B cell (primary cell): ENCODE measurements around the gene CSF1. TPM values are rescaled to one million over a fixed set of nuclear protein-coding genes. Genes with fewer than 3 reads are reported as not detected.

Experiments used
- ATAC-seq: fragments of 200-7000 bp; cut with Tn5 transposase; one replicate; pipeline ENCODE4 v1.10.0; 2021; ENCODE audit warnings: low read depth, mild to moderate bottlenecking, moderate number of reproducible peaks, moderate library complexity
- CTCF ChIA-PET: fragments of 350-600 bp; sonication (Branson Sonifier 250); formaldehyde crosslinking; loops from one replicate; lab custom pipeline; 2021; ENCODE audit warnings: antibody characterized with exemption, inconsistent platforms; lab: Charles Lee
- POLR2A ChIA-PET: fragments of 350-600 bp; sonication (Branson Sonifier 250); formaldehyde crosslinking; loops from one replicate; lab custom pipeline; 2021; ENCODE audit warnings: antibody characterized with exemption; lab: Charles Lee
- DNase-seq: peaks from one replicate; pipeline ENCODE4 v3.0.0; 2013
- H2AFZ ChIP-seq: 2 replicates; pipeline ENCODE4 v1.6.1; 2012; ENCODE audit warnings: mild to moderate bottlenecking, low read depth, low read length; ENCODE audit not compliant: insufficient read depth, poor library complexity, severe bottlenecking
- H3K27ac ChIP-seq, 2 donors: 1 replicate in 1 of 2; 2 replicates in 1 of 2; pipeline ENCODE4 v1.5.1; 2012 to 2013; ENCODE audit warnings: low read length in 2 of 2, mild to moderate bottlenecking in 2 of 2, moderate library complexity in 1 of 2
- H3K27me3 ChIP-seq, 4 experiments: fragments of 200-600 bp in 1 of 4; sonication (generic) in 1 of 4; replicated peaks in 1 of 4; 1 replicate in 2 of 4; 2 replicates in 2 of 4; pipeline versions ENCODE4 v1.6.1 to v1.7.0; 2013 to 2016; ENCODE audit warnings: low read length in 3 of 4, mild to moderate bottlenecking in 2 of 4, mixed read lengths in 1 of 4, moderate library complexity in 1 of 4; ENCODE audit not compliant: insufficient read depth in 4 of 4, control insufficient read depth in 3 of 4; ENCODE audit errors: control extremely low read depth in 1 of 4
- H3K36me3 ChIP-seq, 2 experiments: replicated peaks in 1 of 2; 1 replicate in 1 of 2; 2 replicates in 1 of 2; pipeline versions ENCODE4 v1.6.1 to v1.7.1; 2013; ENCODE audit warnings: low read length in 1 of 2; ENCODE audit not compliant: insufficient read depth in 2 of 2, control insufficient read depth in 1 of 2; ENCODE audit errors: control extremely low read depth in 1 of 2, extremely low read depth in 1 of 2
- H3K4me1 ChIP-seq, 2 donors: fragments of 200-600 bp in 1 of 2; sonication (generic) in 1 of 2; 1 replicate in 1 of 2; 2 replicates in 1 of 2; pipeline versions ENCODE4 v1.5.1 to v1.6.1; 2013 to 2017; ENCODE audit warnings: low read length in 2 of 2; ENCODE audit not compliant: control insufficient read depth in 2 of 2, insufficient read depth in 2 of 2
- H3K4me2 ChIP-seq: replicated peaks from 2 replicates; pipeline ENCODE3; 2012; ENCODE audit warnings: mild to moderate bottlenecking, low read depth, low read length; ENCODE audit not compliant: poor library complexity, severe bottlenecking
- H3K4me3 ChIP-seq, 5 experiments: fragments of 200-600 bp in 1 of 5; sonication (generic) in 1 of 5; 1 replicate in 3 of 5; 2 replicates in 2 of 5; pipeline versions ENCODE4 v1.5.1 to v1.7.0; 2011 to 2016; ENCODE audit warnings: low read length in 4 of 5, mild to moderate bottlenecking in 4 of 5, low read depth in 2 of 5, control low read depth in 1 of 5, moderate library complexity in 1 of 5; ENCODE audit not compliant: insufficient read depth in 1 of 5; ENCODE audit errors: control extremely low read depth in 1 of 5, extremely low read depth in 1 of 5
- H3K79me2 ChIP-seq: fragments of 200-600 bp; sonication (generic); one replicate; pipeline ENCODE4 v1.6.0; 2016; ENCODE audit warnings: low read length; ENCODE audit not compliant: control insufficient read depth, insufficient read depth
- H3K9ac ChIP-seq: fragments of 200-600 bp; sonication (generic); 2 replicates; pipeline ENCODE4 v1.6.1; 2017; ENCODE audit warnings: mild to moderate bottlenecking, low read length, moderate library complexity
- H3K9me3 ChIP-seq, 3 donors: one replicate each; pipeline versions ENCODE4 v1.6.1 to v1.7.1; 2013; ENCODE audit warnings: low read length in 2 of 3; ENCODE audit not compliant: control insufficient read depth in 2 of 3, insufficient read depth in 1 of 3; ENCODE audit errors: control extremely low read depth in 1 of 3
- H4K20me1 ChIP-seq: 2 replicates; pipeline ENCODE4 v1.6.0; 2012; ENCODE audit warnings: mild to moderate bottlenecking, low read length; ENCODE audit not compliant: insufficient read depth, control insufficient read depth, poor library complexity, severe bottlenecking
- H3K27ac Mint-ChIP-seq: one replicate; pipeline ENCODE4 v1.8.0; 2021; ENCODE audit warnings: mixed read lengths
- H3K27me3 Mint-ChIP-seq: one replicate; pipeline ENCODE4 v1.8.0; 2021; ENCODE audit warnings: mixed read lengths
- H3K4me1 Mint-ChIP-seq: one replicate; pipeline ENCODE4 v1.8.0; 2021; ENCODE audit warnings: mixed read lengths
- H3K4me3 Mint-ChIP-seq: one replicate; pipeline ENCODE4 v1.8.0; 2021; ENCODE audit warnings: mixed read lengths
- H3K9me3 Mint-ChIP-seq: one replicate; pipeline ENCODE4 v1.8.0; 2022; ENCODE audit warnings: mixed read lengths; ENCODE audit not compliant: insufficient read depth
- EZH2 ChIP-seq: IDR thresholded peaks from 2 replicates; pipeline ENCODE4 v1.6.1; 2012; ENCODE audit warnings: borderline replicate concordance, low read depth, mild to moderate bottlenecking, moderate library complexity, low read length; ENCODE audit not compliant: insufficient read depth, poor library complexity, severe bottlenecking
- WGBS: methylation state at CpG from one replicate; pipeline ENCODE4 v1.1.5; 2013; ENCODE audit warnings: missing lambda C conversion rate; ENCODE audit not compliant: insufficient coverage; 5-methylcytosine and 5-hydroxymethylcytosine counted together
- intact Hi-C: fragments of 100-400 bp; cut with micrococcal nuclease; formaldehyde crosslinking; loops from one replicate; pipeline ENCODE4 v1.10.0; 2022
- polyA plus RNA-seq: library from polyadenylated mRNA; depleted of rRNA; stranded (reverse); fragments of >200 nt; gene quantifications from 2 replicates; pipeline ENCODE4 v1.2.3, GENCODE V29; 2012
- total RNA-seq, 2 donors: library from RNA; stranded (reverse); fragments of 120-200 nt in 1 of 2; gene quantifications; 1 replicate in 1 of 2; 2 replicates in 1 of 2; pipeline versions ENCODE4 v1.2.3 to v1.2.4, GENCODE V29; 2013 to 2022
- TF ChIP-seq, protein P1 (sequence below): fragments of 200-600 bp; IDR thresholded peaks from one replicate; pipeline ENCODE4 v1.8.0; 2022; ENCODE audit warnings: antibody characterized with exemption, mild to moderate bottlenecking

Gene CSF1
- total and polyA plus RNA-seq, 2 donors (not counting 1 experiment from before 2014, with no cell fraction given) = 0.55 to 4.2 TPM

DNA sequence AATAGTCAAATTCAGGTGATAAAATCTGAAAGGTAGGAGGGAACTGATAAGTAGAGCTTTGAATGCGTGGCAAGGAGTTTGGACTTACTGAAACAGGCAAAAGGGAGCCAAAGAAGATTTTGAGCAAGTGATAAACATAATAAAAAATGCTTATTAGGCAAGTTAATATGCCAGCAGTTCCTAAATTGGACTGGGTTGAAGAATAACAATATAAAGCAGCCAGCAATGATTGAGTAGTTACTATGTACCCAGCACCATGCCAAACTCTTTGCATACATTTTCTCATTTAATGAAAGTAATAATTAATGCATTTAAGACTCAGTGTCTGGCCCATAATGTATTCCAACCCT, 50.1 kb downstream of the CSF1 start:
- Mint-ChIP-seq H3K27me3 (peaks cover 39% of the 10 kb centered on the region), H3K27ac (no peak overlapping the region), H3K4me3 (no peak overlapping the region), H3K9me3 (no peaks in the 10 kb centered on the region), H3K4me1 (no peaks in the 10 kb centered on the region)
- intact Hi-C loops = no loop called here
- Histone ChIP-seq H3K27ac (no peak overlapping the region), H3K9ac (no peak overlapping the region), H3K36me3 (no peaks in the 10 kb centered on the region), H3K4me3 (no peak overlapping the region), H3K4me1 (no peaks in the 10 kb centered on the region), H4K20me1 (no peaks in the 10 kb centered on the region), H3K79me2 (no peaks in the 10 kb centered on the region), H2AFZ (no peak overlapping the region), H3K27me3 (peaks cover 0 to 6% (median 2%) of the 10 kb centered on the region in 4 experiments), H3K4me2 (no peak overlapping the region), H3K9me3 (peaks cover 0 to 1% (median 0%) of the 10 kb centered on the region in 3 donors)
- TF ChIP-seq EZH2 = no peak
- TF ChIP-seq, protein P1, sequence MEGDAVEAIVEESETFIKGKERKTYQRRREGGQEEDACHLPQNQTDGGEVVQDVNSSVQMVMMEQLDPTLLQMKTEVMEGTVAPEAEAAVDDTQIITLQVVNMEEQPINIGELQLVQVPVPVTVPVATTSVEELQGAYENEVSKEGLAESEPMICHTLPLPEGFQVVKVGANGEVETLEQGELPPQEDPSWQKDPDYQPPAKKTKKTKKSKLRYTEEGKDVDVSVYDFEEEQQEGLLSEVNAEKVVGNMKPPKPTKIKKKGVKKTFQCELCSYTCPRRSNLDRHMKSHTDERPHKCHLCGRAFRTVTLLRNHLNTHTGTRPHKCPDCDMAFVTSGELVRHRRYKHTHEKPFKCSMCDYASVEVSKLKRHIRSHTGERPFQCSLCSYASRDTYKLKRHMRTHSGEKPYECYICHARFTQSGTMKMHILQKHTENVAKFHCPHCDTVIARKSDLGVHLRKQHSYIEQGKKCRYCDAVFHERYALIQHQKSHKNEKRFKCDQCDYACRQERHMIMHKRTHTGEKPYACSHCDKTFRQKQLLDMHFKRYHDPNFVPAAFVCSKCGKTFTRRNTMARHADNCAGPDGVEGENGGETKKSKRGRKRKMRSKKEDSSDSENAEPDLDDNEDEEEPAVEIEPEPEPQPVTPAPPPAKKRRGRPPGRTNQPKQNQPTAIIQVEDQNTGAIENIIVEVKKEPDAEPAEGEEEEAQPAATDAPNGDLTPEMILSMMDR = no peak
- no peak for DNase-seq
- ATAC-seq = no peak
- WGBS = no CpG with 5 or more reads among the region's 1 CpG
- ChIA-PET POLR2A (no interaction called here), CTCF (interaction anchor here (0.7 to 1.2 kb wide), 2 partner anchors 14 to 144 kb away, joined by 3 read pairs; no protein-coding TSS in a partner anchor)

DNA sequence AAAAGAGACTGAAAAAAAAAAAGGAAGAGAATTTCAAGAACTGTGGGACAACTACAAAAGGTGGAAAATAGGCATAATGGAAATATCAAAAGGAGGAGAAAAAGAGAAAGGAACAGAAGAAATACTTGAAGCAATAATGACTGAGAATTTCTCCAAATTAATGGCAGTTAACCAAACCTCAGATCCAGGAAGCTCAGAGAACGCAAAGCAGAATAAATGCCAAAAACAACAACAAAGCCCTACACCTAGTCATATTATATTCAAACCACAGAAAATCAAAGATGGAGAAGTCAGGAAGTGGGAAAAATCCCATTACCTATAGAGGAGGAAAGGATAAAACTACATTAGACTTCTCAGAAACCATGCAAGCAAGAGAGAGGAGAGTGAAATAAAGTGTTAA, 53.2 kb downstream of the CSF1 start:
- Histone ChIP-seq H3K4me2 (no peak overlapping the region), H3K27me3 (peaks cover 0 to 4% (median 2%) of the 10 kb centered on the region in 4 experiments), H3K36me3 (no peaks in the 10 kb centered on the region), H3K4me3 (no peak overlapping the region), H3K27ac (no peak overlapping the region), H3K9me3 (peaks cover 0 to 2% (median 0%) of the 10 kb centered on the region in 3 donors), H3K9ac (no peak overlapping the region), H4K20me1 (no peaks in the 10 kb centered on the region), H3K79me2 (no peaks in the 10 kb centered on the region), H3K4me1 (no peaks in the 10 kb centered on the region), H2AFZ (no peak overlapping the region)
- Mint-ChIP-seq H3K4me3 (no peak overlapping the region), H3K27me3 (peaks cover 32% of the 10 kb centered on the region), H3K9me3 (no peaks in the 10 kb centered on the region), H3K27ac (no peak overlapping the region), H3K4me1 (no peaks in the 10 kb centered on the region)
- ATAC-seq = no peak
- DNase-seq = no peak
- intact Hi-C loops = no loop called here
- CTCF ChIA-PET = no interaction called here
- POLR2A ChIA-PET = no interaction called here
- TF ChIP-seq, protein P1 = no peak
- TF ChIP-seq EZH2 = no peak
- no CpG with 5 or more reads among the region's 1 CpG for WGBS
